ENCODE data around the gene HNRNPH2. TPM values are rescaled to one million over a fixed set of nuclear protein-coding genes. Genes with fewer than 3 reads are reported as not detected.

Gene HNRNPH2
- total and polyA plus RNA-seq, 9 of the 15 experiments (the other 6 are each of a cell fraction or from before 2014, with no cell fraction given), result 40.0 to 130 (median 60.3) TPM

GRCh38 chrX:101362757-101363156, 45.3 kb upstream of the HNRNPH2 start:
- intact Hi-C loops (cut with micrococcal nuclease) (no loop called here), in situ Hi-C loops (cut with MboI) (no loop called here)
- no peaks in the 10 kb centered on the region for H3K27me3 ChIP-seq (ENCODE audit: control insufficient read depth in 2 of 2, insufficient read depth in 2 of 2, low read length in 2 of 2)
- H4K20me1 ChIP-seq (replicated peaks; ENCODE audit: control insufficient read depth, insufficient read depth, low read length), result no peaks in the 10 kb centered on the region
- no peak for ATAC-seq
- DNase-seq (ENCODE audit: extremely low read depth in 1 of 4, low spot score in 3 of 4), result no peak
- peaks cover 0 to 4% of the 10 kb centered on the region in 2 experiments; a peak in 3 of 5 replicates for H3K4me1 ChIP-seq (replicated peaks in 1 of 2; ENCODE audit: control insufficient read depth in 2 of 2, insufficient read depth in 2 of 2, low read length in 2 of 2)
- H3K4me2 ChIP-seq (ENCODE audit: insufficient read depth, low read length), result no peak overlapping the region
- FAIRE-seq, result no peak
- no peak overlapping the region for H3K27ac ChIP-seq (ENCODE audit: extremely low read depth, low read depth, low read length)
- H3K79me2 ChIP-seq (ENCODE audit: control insufficient read depth, insufficient read depth, low read length), result no peaks in the 10 kb centered on the region
- ChIA-PET POLR2A (interaction anchor here (1.0 to 1.5 kb wide), 3 partner anchors 12 to 28 kb away, joined by 3 to 8 read pairs (median 5); partner anchors contain the start of gene RPL36A), CTCF (ENCODE audit: low intra/inter-chr PET ratio) (no interaction called here)
- H3K36me3 ChIP-seq (ENCODE audit: control insufficient read depth, insufficient read depth, low read length), result peaks cover 56% of the 10 kb centered on the region
- no peaks in the 10 kb centered on the region for H3K9me1 ChIP-seq (ENCODE audit: control insufficient read depth, insufficient read depth, low read length)
- TF ChIP-seq SOX6 (IDR thresholded peaks at IDR 0.05), result peak; percentile 68
- TF ChIP-seq ARID1B (IDR thresholded peaks at IDR 0.05), result peak; percentile 39
- no peak for TF ChIP-seq RFX1 (IDR thresholded peaks at IDR 0.05)
- TF ChIP-seq CBFA2T3 (IDR thresholded peaks at IDR 0.05), result peak; percentile 50
- TF ChIP-seq TEAD1 (CRISPR knock-in tag; IDR thresholded peaks at IDR 0.05), result peak in 1 of 2 experiments; percentile 61; a peak in 1 of 4 replicates
- TF ChIP-seq PHF20 (IDR thresholded peaks at IDR 0.05; ENCODE audit: partially characterized antibody), result no peak
- no peak for TF ChIP-seq CREB3L1 (IDR thresholded peaks at IDR 0.05; ENCODE audit: borderline replicate concordance, low read depth)
- no peak for TF ChIP-seq E2F8 (IDR thresholded peaks at IDR 0.05; ENCODE audit: low read depth, partially characterized antibody)
- TF ChIP-seq ZBTB43 (CRISPR knock-in tag; IDR thresholded peaks at IDR 0.05), result no peak
- peak in 1 of 2 experiments; percentile 72; a peak in 2 of 4 replicates for TF ChIP-seq FOXA3 (CRISPR knock-in tag; conservative IDR thresholded peaks at IDR 0.05 in 1 of 2, IDR thresholded peaks at IDR 0.05 in 1 of 2)
- no peak for TF ChIP-seq NFIX (CRISPR knock-in tag; IDR thresholded peaks at IDR 0.05; ENCODE audit: low read depth)
- no peak for TF ChIP-seq TBP (optimal IDR thresholded peaks at IDR 0.05; ENCODE audit: low read depth, low read length)
- no peak for TF ChIP-seq CHD4 (IDR thresholded peaks at IDR 0.05; ENCODE audit: insufficient read depth, insufficient replicate concordance, low read depth, low read length, poor library complexity, severe bottlenecking)
- TF ChIP-seq SMAD3 (CRISPR knock-in tag; conservative IDR thresholded peaks at IDR 0.05), result 0 out of 2 replicates have a peak, but pooled peaks have one; percentile 18
- no peak for TF ChIP-seq PTTG1 (tag; IDR thresholded peaks at IDR 0.05; ENCODE audit: low read depth)
- no peak for TF ChIP-seq SRSF1 (IDR thresholded peaks at IDR 0.05; ENCODE audit: low read depth, low read length)
- TF ChIP-seq TAL1 (IDR thresholded peaks at IDR 0.05), result peak; percentile 33; the same call in 1 of the 2 replicates
- no peak for TF ChIP-seq ILK (tag; IDR thresholded peaks at IDR 0.05; ENCODE audit: borderline replicate concordance, low read depth)
- 0 out of 2 replicates have a peak, but pooled peaks have one; percentile 26 for TF ChIP-seq FOXJ2 (tag; IDR thresholded peaks at IDR 0.05)
- H3K4me3 ChIP-seq, result no peak overlapping the region
- H2AFZ ChIP-seq (ENCODE audit: low read depth, low read length), result no peak overlapping the region
- no peaks in the 10 kb centered on the region for H3K9me3 ChIP-seq (replicated peaks; ENCODE audit: control insufficient read depth, insufficient read depth, low read depth, low read length)
- H3K9ac ChIP-seq (ENCODE audit: insufficient read depth in 1 of 2, low read depth in 2 of 2, low read length in 2 of 2), result no peak overlapping the region; a peak in 1 of 4 replicates
- no TSS peak for BruUV-seq (replicated peaks)

Measured in K562 (cell line).